GM18909 (cell line): ENCODE results near the gene FGF21.
"Not testable (repeated sequence)": the region's sequence is repeated elsewhere in the genome, so short reads cannot be mapped to it uniquely, and the experiment has no call there.

ENCODE experiments used
- ATAC-seq: cut with Tn5 transposase; IDR thresholded peaks from one replicate; pipeline ENCODE4 v1.9.1; 2021; ENCODE audit warnings: mild to moderate bottlenecking; ENCODE audit not compliant: unreplicated experiment, poor library complexity

The FGF21 gene

GRCh38 chr19:48780631-48781391 lies 25.5 kb downstream of the FGF21 start:
- ATAC-seq, result no peak

GRCh38 chr19:48784527-48784926 lies 29.2 kb downstream of the FGF21 start:
- no peak for ATAC-seq

- ATAC-seq, result not testable (repeated sequence)
Observed at GRCh38 chr19:48786422-48786821, 31.1 kb downstream of the FGF21 start.

DNA sequence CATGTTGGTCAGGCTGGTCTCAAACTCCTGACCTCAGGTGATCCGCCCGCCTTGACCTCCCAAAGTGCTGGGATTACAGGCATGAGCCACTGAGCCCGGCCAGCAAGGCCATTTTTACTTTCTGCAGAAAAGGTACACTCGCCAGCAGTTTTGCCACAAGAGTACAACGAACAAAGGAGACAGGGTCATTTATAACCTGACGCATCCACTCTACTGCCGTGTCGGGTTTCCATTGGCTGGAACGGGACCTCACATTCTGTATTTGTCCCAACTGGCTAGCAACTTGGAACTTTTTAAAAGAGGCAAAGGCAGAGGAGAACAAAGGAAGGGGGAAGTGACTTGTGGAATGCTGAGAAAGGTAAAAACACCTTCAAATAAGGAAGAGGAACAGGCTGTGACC lies 32.0 kb downstream of the FGF21 start:
- not testable (repeated sequence) for ATAC-seq

DNA sequence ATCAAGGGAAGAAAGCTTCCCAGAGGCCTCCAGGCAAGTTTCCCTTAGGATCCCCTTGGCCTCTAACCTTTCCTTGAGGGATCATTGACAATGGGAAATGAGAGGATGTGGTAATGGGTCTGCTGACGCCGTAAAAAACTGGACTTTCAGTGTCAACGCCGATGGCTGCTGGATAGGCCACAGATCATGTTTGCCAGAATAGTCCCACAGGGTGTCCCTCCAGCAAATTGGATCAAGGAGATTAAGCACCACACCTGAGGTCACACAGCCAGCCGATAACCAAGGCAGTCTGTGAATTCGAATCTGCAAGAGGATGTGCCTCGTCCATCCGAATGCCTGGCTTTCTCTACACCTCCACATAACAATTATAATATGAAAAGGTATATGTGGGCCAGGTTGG lies 37.9 kb downstream of the FGF21 start:
- ATAC-seq, result no peak

- no peak for ATAC-seq
Observed at GRCh38 chr19:48794291-48794690, 39.0 kb downstream of the FGF21 start.

GRCh38 chr19:48795055-48795684 lies 39.8 kb downstream of the FGF21 start:
- peak; percentile 78 for ATAC-seq

- no peak for ATAC-seq
Observed at GRCh38 chr19:48795685-48796070, 40.4 kb downstream of the FGF21 start.

GRCh38 chr19:48796298-48797083 lies 41.2 kb downstream of the FGF21 start:
- no peak for ATAC-seq

DNA sequence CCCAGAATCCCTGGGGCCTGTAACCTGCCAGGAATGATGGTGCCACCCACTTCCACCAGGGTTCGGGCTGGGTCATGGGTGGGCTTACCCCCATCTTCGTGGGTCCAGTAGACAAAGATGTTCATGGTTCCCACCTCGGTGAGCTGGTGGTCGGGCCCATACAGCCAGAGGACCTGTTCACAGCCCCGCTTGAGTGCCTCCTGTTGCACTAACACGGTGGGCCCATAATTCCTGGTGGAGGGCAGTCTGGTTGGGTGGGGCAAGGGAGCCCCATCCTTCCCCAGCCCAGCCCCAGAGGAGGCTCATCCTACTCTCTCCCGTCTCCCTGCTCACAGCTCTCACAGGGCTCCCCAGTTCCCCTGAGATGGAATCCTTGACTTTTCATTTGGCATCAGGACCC lies 41.8 kb downstream of the FGF21 start:
- no peak for ATAC-seq

DNA sequence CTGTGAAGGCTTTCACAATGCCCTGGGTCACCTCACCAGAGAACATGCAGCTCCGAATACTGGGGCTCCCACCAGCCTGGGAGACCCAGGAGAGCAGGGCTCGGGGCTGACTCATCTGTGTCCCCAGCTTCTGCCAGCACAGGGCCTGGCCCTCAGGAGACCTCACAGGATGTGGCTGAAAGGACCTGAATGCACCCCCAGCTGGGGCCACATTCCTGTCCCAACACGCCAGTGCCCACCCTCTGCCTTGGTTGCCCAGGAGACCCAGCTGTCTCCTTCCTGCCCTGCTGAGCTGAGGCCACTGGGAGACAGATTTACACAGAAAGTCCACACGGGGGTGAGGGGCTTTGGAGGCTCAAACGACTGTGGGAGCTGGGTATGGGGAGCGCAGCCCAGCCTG lies 43.6 kb downstream of the FGF21 start:
- ATAC-seq, result no peak

DNA sequence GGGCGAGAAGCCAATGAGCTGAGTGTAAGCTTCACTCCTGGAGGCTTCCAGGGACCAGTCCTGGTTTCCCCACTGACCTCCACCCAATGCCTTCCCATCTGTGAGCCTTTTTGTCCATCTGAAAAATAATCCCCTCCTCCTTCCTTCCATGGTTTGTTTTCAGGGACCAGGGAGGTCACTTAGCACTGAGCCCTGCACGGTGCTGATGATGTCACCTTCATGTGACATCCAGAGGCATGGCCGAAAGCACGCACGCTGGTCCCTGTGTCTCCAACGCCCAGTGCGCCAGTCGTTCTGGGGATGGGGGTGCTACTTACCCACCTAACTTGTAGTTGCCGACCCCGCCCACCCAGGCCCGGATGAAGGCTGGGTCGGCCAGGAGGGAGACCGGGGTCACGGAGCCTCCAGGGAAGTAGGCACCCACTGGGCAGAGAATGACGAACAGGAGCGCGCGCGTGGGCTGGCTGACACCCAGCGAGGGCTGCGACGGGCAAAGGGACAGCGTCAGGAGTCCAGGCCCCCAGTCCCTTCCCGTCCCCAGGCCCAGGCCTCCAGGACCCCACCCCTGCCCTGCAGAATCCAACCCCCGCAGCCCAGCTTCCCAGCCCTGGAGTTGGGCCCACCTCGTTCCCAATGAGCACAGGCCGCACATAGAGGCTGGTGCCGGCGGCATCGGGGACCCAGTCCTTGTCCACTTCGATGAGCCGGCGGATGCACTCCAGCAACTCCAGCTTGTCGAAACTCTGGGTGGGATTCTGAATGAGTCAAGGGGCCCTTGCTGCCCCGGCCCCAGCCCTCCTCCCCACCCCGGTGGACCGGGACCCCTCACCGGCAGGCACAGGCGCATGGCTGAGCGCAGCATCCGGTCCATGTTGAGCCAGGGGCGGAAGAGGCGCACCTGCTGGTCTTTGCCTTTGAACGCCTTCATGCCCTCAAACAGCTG lies 44.3 kb downstream of the FGF21 start:
- ATAC-seq, result no peak

DNA sequence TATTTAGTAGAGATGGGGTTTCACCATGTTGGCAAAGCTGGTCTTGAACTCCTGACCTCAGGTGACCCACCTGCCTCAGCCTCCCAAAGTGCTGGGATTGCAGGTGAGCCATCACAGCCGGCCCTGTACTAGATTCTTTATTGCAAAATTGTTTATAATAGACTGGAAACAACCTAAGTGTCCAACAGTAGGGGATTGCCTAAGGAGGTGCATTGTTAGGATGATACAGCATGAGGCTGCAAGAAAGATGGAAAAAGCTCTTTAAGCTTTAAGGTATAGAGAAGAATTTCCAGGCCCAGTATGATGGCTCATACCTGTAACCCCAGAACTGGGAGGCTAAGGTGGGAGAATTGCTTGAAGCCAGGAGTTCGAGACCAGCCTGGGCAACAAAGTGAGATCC lies 47.3 kb downstream of the FGF21 start:
- ATAC-seq, result no peak

DNA sequence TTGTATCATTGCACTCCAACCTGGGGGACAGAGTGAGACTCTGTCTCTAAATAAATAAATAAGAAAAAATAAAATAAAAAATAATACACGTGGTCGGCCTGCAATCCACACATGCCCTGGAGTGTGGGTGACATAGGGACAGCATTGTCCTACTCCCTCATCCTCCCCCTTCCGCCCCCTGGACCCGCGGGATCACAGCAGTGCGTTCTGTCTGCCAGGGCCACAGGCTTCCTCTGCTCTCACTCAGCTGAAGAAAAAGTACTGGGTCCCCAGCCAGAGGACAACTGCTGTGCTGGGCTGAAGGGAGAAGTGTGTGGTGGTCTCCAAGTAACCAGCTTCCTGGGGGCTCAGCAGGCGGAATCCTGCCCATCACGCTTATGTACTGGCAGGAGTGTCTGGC lies 49.2 kb downstream of the FGF21 start:
- no peak for ATAC-seq

DNA sequence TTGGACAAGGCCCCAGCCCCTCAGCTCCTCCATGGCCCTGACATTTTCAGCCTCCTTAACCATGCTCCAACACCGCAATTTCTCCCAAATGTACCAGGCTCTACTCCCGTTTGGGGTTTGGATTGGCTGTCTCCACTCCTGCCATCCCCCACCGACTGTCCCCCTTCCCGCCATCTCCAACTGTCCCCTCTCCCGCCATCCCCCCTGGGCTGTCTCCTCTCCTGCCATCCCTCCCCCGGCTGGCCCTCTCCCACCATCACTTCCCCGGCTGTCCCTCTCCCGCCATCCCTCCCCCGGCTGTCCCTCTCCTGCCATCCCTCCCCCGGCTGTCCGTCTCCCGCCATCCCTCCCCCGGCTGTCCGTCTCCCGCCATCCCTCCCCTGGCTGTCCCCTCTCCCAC lies 50.1 kb downstream of the FGF21 start:
- ATAC-seq, result no peak

GRCh38 chr19:48806518-48806817 lies 51.1 kb downstream of the FGF21 start:
- ATAC-seq, result no peak

GRCh38 chr19:48806818-48807589 lies 51.7 kb downstream of the FGF21 start:
- no peak for ATAC-seq

DNA sequence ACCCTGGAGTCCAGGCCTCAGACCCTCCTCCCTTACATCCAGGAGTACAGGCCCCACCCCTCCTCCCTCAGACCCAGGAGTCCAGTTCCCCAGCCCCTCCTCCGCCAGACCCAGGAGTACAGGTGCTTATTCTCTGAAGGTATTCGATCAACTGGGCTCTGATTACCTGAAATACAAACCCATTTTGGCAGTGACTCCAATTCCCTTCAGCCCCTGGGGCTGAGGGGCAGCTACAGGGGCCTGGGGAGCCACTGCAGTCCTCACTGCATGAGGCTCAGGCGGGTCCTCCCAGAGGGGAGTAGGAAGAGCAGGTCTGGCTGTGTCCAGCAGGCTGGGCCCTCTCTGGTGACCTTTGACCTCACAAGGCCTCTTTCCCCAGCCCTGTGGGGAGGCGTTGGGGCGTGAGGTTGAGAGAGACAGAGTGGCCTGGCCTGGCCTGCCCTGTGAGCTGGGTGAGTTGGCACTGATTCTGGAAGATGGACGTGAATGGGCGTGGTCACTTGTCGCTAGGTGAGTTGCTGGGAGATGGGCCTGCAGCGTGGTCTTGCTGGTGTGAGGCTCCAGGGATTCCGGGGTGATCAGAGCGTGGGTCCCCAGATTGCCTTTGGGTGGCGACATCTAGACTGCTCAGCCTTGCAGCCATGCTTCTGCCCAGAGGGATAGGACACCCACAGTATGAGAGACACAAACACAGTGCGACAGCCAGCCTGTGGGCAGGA lies 52.4 kb downstream of the FGF21 start:
- no peak for ATAC-seq
